IMR-90 (cell line): ENCODE data around the gene MAP3K9. TPM values are rescaled to one million over a fixed set of nuclear protein-coding genes. Genes with fewer than 3 reads are reported as not detected.

Source experiments
- ATAC-seq: fragments of 200-7000 bp; cut with Tn5 transposase; 2 replicates; pipeline ENCODE4 v1.9.1; 2020; ENCODE audit warnings: low read depth, mild to moderate bottlenecking, moderate library complexity
- BruUV-seq: library from RNA; stranded (reverse); fragments of 400-500 nt; replicated peaks from 2 replicates; lab custom pipeline; 2021; lab: Mats Ljungman, UMichigan
- CTCF ChIA-PET: fragments of 300-600 bp; formaldehyde crosslinking; extraction: SDS; loops from one replicate; lab custom pipeline; 2021; ENCODE audit warnings: antibody characterized with exemption; lab: Yijun Ruan, JAX
- POLR2A ChIA-PET: fragments of 300-600 bp; sonication (Branson Sonifier 250); formaldehyde crosslinking; loops from one replicate; lab custom pipeline; 2022; ENCODE audit warnings: antibody characterized with exemption; ENCODE audit not compliant: unreplicated experiment; lab: Charles Lee
- DNase-seq: peaks from one replicate; pipeline ENCODE4 v3.0.0; 2013
- H2AFZ ChIP-seq: replicated peaks from 2 replicates; pipeline ENCODE3; 2013; ENCODE audit warnings: low read length, mild to moderate bottlenecking; ENCODE audit not compliant: poor library complexity
- H2AK5ac ChIP-seq: 2 replicates; pipeline ENCODE4 v1.6.1; 2013; ENCODE audit warnings: low read depth, low read length, inconsistent platforms
- H2AK9ac ChIP-seq: replicated peaks from 2 replicates; pipeline ENCODE3; 2013; ENCODE audit warnings: mild to moderate bottlenecking, low read depth, low read length, moderate library complexity; ENCODE audit not compliant: poor library complexity
- H2BK120ac ChIP-seq: 2 replicates; pipeline ENCODE4 v1.6.1; 2013; ENCODE audit warnings: low read depth, low read length, inconsistent platforms
- H2BK15ac ChIP-seq: 3 replicates; pipeline ENCODE4 v1.6.1; 2013; ENCODE audit warnings: low read depth, low read length, inconsistent platforms
- H2BK20ac ChIP-seq: 2 replicates; pipeline ENCODE4 v1.6.1; 2013; ENCODE audit warnings: low read depth, mild to moderate bottlenecking, inconsistent platforms, low read length, moderate library complexity
- H2BK5ac ChIP-seq: 2 replicates; pipeline ENCODE4 v1.6.1; 2013; ENCODE audit warnings: mild to moderate bottlenecking, low read depth, low read length, inconsistent platforms; ENCODE audit not compliant: poor library complexity, severe bottlenecking
- H3K14ac ChIP-seq: replicated peaks from 2 replicates; pipeline ENCODE4 v1.6.1; 2013; ENCODE audit warnings: low read depth, low read length, inconsistent platforms
- H3K18ac ChIP-seq: 2 replicates; pipeline ENCODE4 v1.6.1; 2013; ENCODE audit warnings: low read depth, low read length, control low read depth
- H3K23ac ChIP-seq: 2 replicates; pipeline ENCODE4 v1.6.1; 2013; ENCODE audit warnings: low read depth, low read length, inconsistent platforms
- H3K27ac ChIP-seq: 2 replicates; pipeline ENCODE4 v1.5.1; 2013; ENCODE audit warnings: mild to moderate bottlenecking, control low read depth, low read length; ENCODE audit not compliant: insufficient read depth
- H3K27me3 ChIP-seq: 2 replicates; pipeline ENCODE4 v1.6.1; 2013; ENCODE audit warnings: low read length; ENCODE audit not compliant: control insufficient read depth, insufficient read depth
- H3K36me3 ChIP-seq: 2 replicates; pipeline ENCODE4 v1.6.1; 2013; ENCODE audit warnings: low read length, mixed read lengths; ENCODE audit not compliant: control insufficient read depth, insufficient read depth
- H3K4ac ChIP-seq: 2 replicates; pipeline ENCODE4 v1.6.1; 2013; ENCODE audit warnings: low read depth, low read length, inconsistent platforms
- H3K4me1 ChIP-seq: 2 replicates; pipeline ENCODE4 v1.6.1; 2013; ENCODE audit warnings: low read length, mixed read lengths; ENCODE audit not compliant: control insufficient read depth, insufficient read depth
- H3K4me2 ChIP-seq: 2 replicates; pipeline ENCODE4 v1.6.1; 2013; ENCODE audit warnings: low read depth, mild to moderate bottlenecking, control low read depth, low read length, moderate library complexity
- H3K4me3 ChIP-seq: 2 replicates; pipeline ENCODE4 v1.5.1; 2013; ENCODE audit warnings: low read depth, mild to moderate bottlenecking, control low read depth, low read length, moderate library complexity; ENCODE audit not compliant: insufficient read depth
- H3K56ac ChIP-seq: 2 replicates; pipeline ENCODE4 v1.6.1; 2013; ENCODE audit warnings: low read length, inconsistent platforms; ENCODE audit not compliant: insufficient read depth; ENCODE audit errors: extremely low read depth
- H3K79me1 ChIP-seq, 2 experiments: 2 replicates each; pipeline ENCODE4 v1.6.1; 2013; ENCODE audit warnings: low read length in 2 of 2, inconsistent platforms in 1 of 2, low read depth in 1 of 2
- H3K9ac ChIP-seq: 2 replicates; pipeline ENCODE4 v1.6.1; 2013; ENCODE audit warnings: low read depth, low read length, control low read depth
- H3K9me1 ChIP-seq: 2 replicates; pipeline ENCODE4 v1.6.1; 2013; ENCODE audit warnings: low read length, inconsistent platforms; ENCODE audit not compliant: insufficient read depth
- H3K9me3 ChIP-seq: 2 replicates; pipeline ENCODE4 v1.6.1; 2013; ENCODE audit warnings: low read length; ENCODE audit not compliant: control insufficient read depth, insufficient read depth
- H4K20me1 ChIP-seq: 2 replicates; pipeline ENCODE4 v1.6.1; 2013; ENCODE audit warnings: low read length, inconsistent platforms; ENCODE audit not compliant: insufficient read depth
- H4K5ac ChIP-seq: 2 replicates; pipeline ENCODE4 v1.6.1; 2013; ENCODE audit warnings: mild to moderate bottlenecking, low read depth, low read length, control low read depth
- H4K8ac ChIP-seq, 2 experiments: 2 replicates each; pipeline ENCODE4 v1.6.1; 2013; ENCODE audit warnings: low read depth in 2 of 2, low read length in 2 of 2, control low read depth in 1 of 2, inconsistent platforms in 1 of 2
- H4K91ac ChIP-seq: 2 replicates; pipeline ENCODE4 v1.6.1; 2013; ENCODE audit warnings: low read depth, low read length, inconsistent platforms; ENCODE audit not compliant: insufficient read depth
- CEBPB ChIP-seq: IDR thresholded peaks from 2 replicates; pipeline ENCODE4 v1.6.1; 2012; ENCODE audit warnings: low read depth, low read length, improper control_type of control experiment
- CHD1 ChIP-seq: IDR thresholded peaks from 2 replicates; pipeline ENCODE4 v1.6.1; 2012; ENCODE audit warnings: low read depth, low read length, improper control_type of control experiment
- CTCF ChIP-seq: conservative IDR thresholded peaks from 2 replicates; pipeline ENCODE4 v1.5.1; 2012; ENCODE audit warnings: mild to moderate bottlenecking, low read depth, low read length, improper control_type of control experiment
- MAFK ChIP-seq: IDR thresholded peaks from 2 replicates; pipeline ENCODE4 v1.6.1; 2012; ENCODE audit warnings: low read depth, low read length, improper control_type of control experiment
- MAZ ChIP-seq: IDR thresholded peaks from 2 replicates; pipeline ENCODE4 v1.6.1; 2012; ENCODE audit warnings: low read depth, mild to moderate bottlenecking, low read length, improper control_type of control experiment, moderate library complexity, borderline replicate concordance
- MXI1 ChIP-seq: IDR thresholded peaks from 2 replicates; pipeline ENCODE4 v1.6.1; 2012; ENCODE audit warnings: low read depth, mild to moderate bottlenecking, low read length, moderate library complexity, borderline replicate concordance
- NFE2L2 ChIP-seq: fragments of 150-350 bp; IDR thresholded peaks from 2 replicates; pipeline ENCODE4 v1.6.1; 2016; ENCODE audit warnings: low read depth, mild to moderate bottlenecking, low read length
- POLR2A ChIP-seq: IDR thresholded peaks from 2 replicates; pipeline ENCODE4 v1.6.1; 2012; ENCODE audit warnings: mild to moderate bottlenecking, low read depth, low read length
- RAD21 ChIP-seq: IDR thresholded peaks from 2 replicates; pipeline ENCODE4 v1.6.1; 2012; ENCODE audit warnings: low read length, improper control_type of control experiment
- RFX5 ChIP-seq: IDR thresholded peaks from 2 replicates; pipeline ENCODE4 v1.8.0; 2012; ENCODE audit warnings: low read depth, mild to moderate bottlenecking, low read length, moderate library complexity
- WGBS, 2 experiments: methylation state at CpG; one replicate each; pipeline versions ENCODE4 v1.1.5 to v1.1.7; 2013; ENCODE audit warnings: missing lambda C conversion rate in 2 of 2; ENCODE audit not compliant: insufficient read length in 1 of 2; ENCODE audit errors: extremely low coverage in 2 of 2; 5-methylcytosine and 5-hydroxymethylcytosine counted together
- dilution Hi-C: fragments of 300-500 bp; cut with HindIII; formaldehyde crosslinking; loops from one replicate; pipeline ENCODE4 v1.14.3; 2018; ENCODE audit warnings: low sequenced_read_pairs; ENCODE audit not compliant: unreplicated experiment
- in situ Hi-C: fragments of 300-500 bp; cut with MboI; formaldehyde crosslinking; loops from 3 replicates; pipeline ENCODE4 v1.14.3; 2019; ENCODE audit warnings: low sequenced_read_pairs, inconsistent platforms, mixed read lengths
- intact Hi-C: fragments of 100-400 bp; cut with micrococcal nuclease; formaldehyde crosslinking; loops from 2 replicates; pipeline ENCODE4 v1.10.0; 2022
- polyA plus RNA-seq, 3 experiments: library from polyadenylated mRNA; depleted of rRNA; stranded (reverse); fragments of >200 nt; gene quantifications; 2 replicates each; pipeline ENCODE4 v1.2.3, GENCODE V29; 2012; ENCODE audit warnings: low replicate concordance in 1 of 3
- total RNA-seq: library from RNA; depleted of rRNA; stranded (reverse); fragments of >200 nt; gene quantifications from 2 replicates; pipeline ENCODE4 v1.2.3, GENCODE V29; 2012
- TF ChIP-seq, protein P1 (sequence below): fragments of 150-350 bp; IDR thresholded peaks from 2 replicates; pipeline ENCODE4 v1.6.1; 2016; ENCODE audit warnings: low read depth, mild to moderate bottlenecking, low read length, moderate library complexity, borderline replicate concordance
- TF ChIP-seq, protein P2 (sequence below): fragments of 150-350 bp; IDR thresholded peaks from 2 replicates; pipeline ENCODE4 v1.6.1; 2017; ENCODE audit warnings: mild to moderate bottlenecking, antibody characterized with exemption, low read length, low read depth

The MAP3K9 gene
- total and polyA plus RNA-seq, 2 of the 4 experiments (the other 2 are of a cell fraction), result 0.17 to 0.18 TPM

GRCh38 chr14:70692210-70692609 is 117.1 kb downstream of the MAP3K9 start:
- DNase-seq (no peak), ATAC-seq (no peak)
- dilution Hi-C loops, result no loop called here
- H4K91ac ChIP-seq, result no peak overlapping the region
- H4K8ac ChIP-seq, result no peak overlapping the region
- H3K14ac ChIP-seq, result no peak overlapping the region
- no peaks in the 10 kb centered on the region; the same call in 1 of the 2 replicates for H3K27me3 ChIP-seq
- no peak overlapping the region for H3K56ac ChIP-seq
- TF ChIP-seq MAFK (no peak), RFX5 (no peak), RAD21 (no peak), POLR2A (no peak), MAZ (no peak), CEBPB (no peak), CTCF (no peak), CHD1 (no peak), NFE2L2 (no peak), MXI1 (no peak)
- TF ChIP-seq, protein P1, sequence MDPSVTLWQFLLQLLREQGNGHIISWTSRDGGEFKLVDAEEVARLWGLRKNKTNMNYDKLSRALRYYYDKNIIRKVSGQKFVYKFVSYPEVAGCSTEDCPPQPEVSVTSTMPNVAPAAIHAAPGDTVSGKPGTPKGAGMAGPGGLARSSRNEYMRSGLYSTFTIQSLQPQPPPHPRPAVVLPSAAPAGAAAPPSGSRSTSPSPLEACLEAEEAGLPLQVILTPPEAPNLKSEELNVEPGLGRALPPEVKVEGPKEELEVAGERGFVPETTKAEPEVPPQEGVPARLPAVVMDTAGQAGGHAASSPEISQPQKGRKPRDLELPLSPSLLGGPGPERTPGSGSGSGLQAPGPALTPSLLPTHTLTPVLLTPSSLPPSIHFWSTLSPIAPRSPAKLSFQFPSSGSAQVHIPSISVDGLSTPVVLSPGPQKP, result no peak
- TF ChIP-seq, protein P2, sequence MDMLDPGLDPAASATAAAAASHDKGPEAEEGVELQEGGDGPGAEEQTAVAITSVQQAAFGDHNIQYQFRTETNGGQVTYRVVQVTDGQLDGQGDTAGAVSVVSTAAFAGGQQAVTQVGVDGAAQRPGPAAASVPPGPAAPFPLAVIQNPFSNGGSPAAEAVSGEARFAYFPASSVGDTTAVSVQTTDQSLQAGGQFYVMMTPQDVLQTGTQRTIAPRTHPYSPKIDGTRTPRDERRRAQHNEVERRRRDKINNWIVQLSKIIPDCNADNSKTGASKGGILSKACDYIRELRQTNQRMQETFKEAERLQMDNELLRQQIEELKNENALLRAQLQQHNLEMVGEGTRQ, result no peak
- no peak overlapping the region for H2BK20ac ChIP-seq
- H2AK9ac ChIP-seq, result no peak overlapping the region
- ChIA-PET POLR2A (no interaction called here), CTCF (interaction anchor here (0.6 kb wide), 1 partner anchor 59 kb away, joined by 6 read pairs; no protein-coding TSS in a partner anchor)
- 78% methylated on average over 5 of the region's 10 CpGs; no CpG with 5 or more reads in 1 of the 2 experiments for WGBS, 2 experiments
- no peaks in the 10 kb centered on the region for H3K9me1 ChIP-seq
- H3K9ac ChIP-seq, result no peak overlapping the region
- H2AK5ac ChIP-seq, result no peak overlapping the region
- no peaks in the 10 kb centered on the region for H4K20me1 ChIP-seq
- no peak overlapping the region for H3K18ac ChIP-seq
- no peak overlapping the region for H2AFZ ChIP-seq
- H4K5ac ChIP-seq, result no peak overlapping the region
- no peak overlapping the region for H2BK15ac ChIP-seq
- H2BK5ac ChIP-seq, result no peak overlapping the region
- no TSS peak for BruUV-seq
- no peaks in the 10 kb centered on the region for H3K79me1 ChIP-seq
- intact Hi-C loops, result no loop called here
- no peaks in the 10 kb centered on the region for H3K4me1 ChIP-seq
- no peaks in the 10 kb centered on the region for H3K9me3 ChIP-seq
- H3K36me3 ChIP-seq, result no peaks in the 10 kb centered on the region
- H3K4ac ChIP-seq, result no peak overlapping the region
- no peak overlapping the region for H2BK120ac ChIP-seq
- no peak overlapping the region for H3K23ac ChIP-seq
- H3K4me2 ChIP-seq, result no peak overlapping the region
- in situ Hi-C loops, result no loop called here
- H3K4me3 ChIP-seq, result no peak overlapping the region
- H3K27ac ChIP-seq, result no peak overlapping the region
